H1 (cell line): ENCODE data around the gene THADA. TPM values are rescaled to one million over a fixed set of nuclear protein-coding genes. Genes with fewer than 3 reads are reported as not detected.
A peak's percentile ranks its signal among the peaks of the same experiment; 100 is the strongest.

Source experiments
- CHD7 ChIP-seq: fragments of 300-600 bp; sonication (generic); IDR thresholded peaks from 2 replicates; pipeline ENCODE4 v1.7.1; 2012; ENCODE audit warnings: low read length, moderate library complexity, mild to moderate bottlenecking, inconsistent platforms; ENCODE audit not compliant: insufficient replicate concordance
- PHF8 ChIP-seq: fragments of 200-600 bp; sonication (generic); conservative IDR thresholded peaks from 2 replicates; pipeline ENCODE4 v1.7.1; 2012; ENCODE audit warnings: low read depth, mild to moderate bottlenecking, inconsistent platforms, low read length, moderate library complexity
- polyA plus RNA-seq, 7 experiments: library from polyadenylated mRNA; depleted of rRNA in 3 of 7; stranded (reverse) in 5 of 7; unstranded in 2 of 7; fragments of >200 nt in 5 of 7; fragments of 200-250 nt in 2 of 7; gene quantifications; 1 replicate in 5 of 7; 2 replicates in 1 of 7; 4 replicates in 1 of 7; pipeline versions ENCODE4 v1.2.1 to v1.2.3, GENCODE V29; 2011 to 2013; ENCODE audit warnings: missing spikeins in 2 of 7, mixed read lengths in 2 of 7
- total RNA-seq: library from RNA; stranded (reverse); fragmentation: NEBNext Ultra II Directional; extraction: Animal tissue kit (Norgen Biotek cat#: 25700); gene quantifications from 2 replicates; pipeline ENCODE4 v1.2.1, GENCODE V29; 2021

The THADA gene
- total and polyA plus RNA-seq, 2 of the 8 experiments (the other 6 are each of a cell fraction or from before 2014, with no cell fraction given): 22.4 to 26.8 TPM

DNA sequence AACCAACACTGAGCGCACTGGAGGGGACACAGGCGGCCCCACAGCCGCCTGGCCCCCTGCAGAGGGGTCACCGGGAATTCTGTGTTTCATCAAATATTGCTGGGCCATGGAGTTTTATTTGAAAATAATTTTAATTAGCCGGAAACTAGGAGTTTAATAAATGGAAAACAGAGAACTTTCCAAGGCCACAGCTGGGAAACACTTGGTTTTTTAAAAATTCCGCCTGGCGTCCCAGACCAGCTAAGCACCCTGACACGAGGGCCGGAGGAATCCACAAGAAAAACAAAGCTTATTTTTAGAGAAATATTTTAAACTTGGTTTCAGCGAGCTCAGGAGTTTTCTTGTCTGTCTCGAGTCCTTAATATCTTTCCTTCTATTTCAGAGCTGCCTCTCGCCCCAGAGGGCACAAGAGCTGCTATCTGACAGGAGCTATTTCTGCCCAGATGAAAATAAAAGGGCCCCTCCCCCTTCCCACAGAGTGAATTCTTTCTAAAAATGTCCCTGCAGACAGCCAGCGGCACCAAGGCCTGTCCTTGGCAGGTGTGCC is 377.6 kb downstream of the THADA start (continued):
- TF ChIP-seq CHD7 (peak; percentile 11), PHF8 (no peak)
